K562 (cell line): ENCODE results near the gene ASAH2. TPM values are rescaled to one million over a fixed set of nuclear protein-coding genes. Genes with fewer than 3 reads are reported as not detected.

ENCODE experiments used
- ATAC-seq: fragments of 200-7000 bp; cut with Tn5 transposase; 3 replicates; pipeline ENCODE4 v1.9.1; 2020; ENCODE audit warnings: moderate library complexity
- BruUV-seq: library from RNA; stranded (reverse); fragments of 400-500 nt; replicated peaks from 2 replicates; lab custom pipeline; 2021; lab: Mats Ljungman, UMichigan
- CTCF ChIA-PET: fragments of 300-600 bp; formaldehyde crosslinking; extraction: SDS; loops from one replicate; lab custom pipeline; 2021; ENCODE audit warnings: low intra/inter-chr PET ratio; lab: Yijun Ruan, JAX
- POLR2A ChIA-PET: fragments of 300-600, 350-650 bp; sonication (Branson Sonifier 250); formaldehyde crosslinking; extraction: SDS; loops from one replicate; lab custom pipeline; 2021; ENCODE audit warnings: antibody characterized with exemption, inconsistent platforms; lab: Yijun Ruan, JAX
- DNase-seq, 4 experiments: peaks; one replicate each; pipeline versions ENCODE4 v3.0.0 to v3.0.0-alpha.2; 2011 to 2018; ENCODE audit warnings: low spot score in 3 of 4, mixed read lengths in 3 of 4; ENCODE audit errors: extremely low read depth in 1 of 4
- FAIRE-seq: peaks from 2 replicates; lab custom pipeline; 2011; peaks lifted over from hg19 to GRCh38; lab: Jason Lieb, UNC
- H2AFZ ChIP-seq: 2 replicates; pipeline ENCODE4 v1.6.0; 2011; ENCODE audit warnings: low read depth, low read length, control low read depth, inconsistent platforms
- H3K27ac ChIP-seq: fragments of 200-600 bp; 3 replicates; pipeline ENCODE4 v1.8.0; 2011; ENCODE audit warnings: low read depth, mild to moderate bottlenecking, control low read depth, inconsistent platforms, low read length, moderate library complexity, mixed read lengths; ENCODE audit errors: extremely low read depth
- H3K27me3 ChIP-seq, 2 experiments: fragments of 300-600 bp in 1 of 2; 2 replicates in 1 of 2; 3 replicates in 1 of 2; pipeline versions ENCODE4 v1.6.0 to v1.8.0; 2011; ENCODE audit warnings: inconsistent platforms in 2 of 2, low read length in 2 of 2, mild to moderate bottlenecking in 1 of 2, mixed read lengths in 1 of 2, moderate library complexity in 1 of 2; ENCODE audit not compliant: control insufficient read depth in 2 of 2, insufficient read depth in 2 of 2
- H3K36me3 ChIP-seq: fragments of 300-600 bp; 3 replicates; pipeline ENCODE4 v1.8.0; 2011; ENCODE audit warnings: mild to moderate bottlenecking, low read length, inconsistent platforms; ENCODE audit not compliant: control insufficient read depth, insufficient read depth
- H3K4me1 ChIP-seq, 2 experiments: fragments of 200-600 bp in 1 of 2; replicated peaks in 1 of 2; 2 replicates in 1 of 2; 3 replicates in 1 of 2; pipeline versions ENCODE4 v1.5.1 to v1.8.0; 2011; ENCODE audit warnings: inconsistent platforms in 2 of 2, low read length in 2 of 2, mild to moderate bottlenecking in 1 of 2, mixed read lengths in 1 of 2, moderate library complexity in 1 of 2; ENCODE audit not compliant: control insufficient read depth in 2 of 2, insufficient read depth in 2 of 2
- H3K4me2 ChIP-seq: 2 replicates; pipeline ENCODE4 v1.6.1; 2011; ENCODE audit warnings: low read length, control low read depth, inconsistent platforms, mixed read lengths; ENCODE audit not compliant: insufficient read depth
- H3K4me3 ChIP-seq: fragments of 200-600 bp; sonication (generic), shearing (Covaris generic); 2 replicates; pipeline ENCODE4 v1.5.1; 2016; ENCODE audit warnings: control low read depth, inconsistent platforms
- H3K79me2 ChIP-seq: fragments of 200-600 bp; 3 replicates; pipeline ENCODE4 v1.8.0; 2011; ENCODE audit warnings: low read length, inconsistent platforms; ENCODE audit not compliant: control insufficient read depth, insufficient read depth
- H3K9ac ChIP-seq, 2 experiments: 2 replicates each; pipeline versions ENCODE4 v1.6.0 to v1.6.1; 2011; ENCODE audit warnings: low read depth in 2 of 2, low read length in 2 of 2, control low read depth in 1 of 2, inconsistent platforms in 1 of 2, mild to moderate bottlenecking in 1 of 2, mixed read lengths in 1 of 2; ENCODE audit not compliant: insufficient read depth in 1 of 2
- H3K9me1 ChIP-seq: one replicate; pipeline ENCODE4 v1.6.0; 2011; ENCODE audit warnings: inconsistent platforms, mild to moderate bottlenecking, low read length, moderate library complexity; ENCODE audit not compliant: control insufficient read depth, insufficient read depth
- H3K9me3 ChIP-seq: replicated peaks from 2 replicates; pipeline ENCODE4 v1.5.1; 2011; ENCODE audit warnings: low read depth, low read length, inconsistent platforms; ENCODE audit not compliant: control insufficient read depth, insufficient read depth
- H4K20me1 ChIP-seq: replicated peaks from 2 replicates; pipeline ENCODE4 v1.6.1; 2011; ENCODE audit warnings: low read length, inconsistent platforms, mixed read lengths; ENCODE audit not compliant: control insufficient read depth, insufficient read depth
- BCOR ChIP-seq: fragments of 450-650 bp; IDR thresholded peaks from 2 replicates; pipeline ENCODE4 v1.6.1; 2016
- CEBPB ChIP-seq: fragments of 450-650 bp; IDR thresholded peaks from 2 replicates; pipeline ENCODE4 v1.6.1; 2016; ENCODE audit warnings: missing genetic modification characterization, missing compliant biosample characterization
- CHD1 ChIP-seq: fragments of 200-600 bp; sonication (generic); IDR thresholded peaks from one replicate; pipeline ENCODE4 v1.6.1; 2012; ENCODE audit warnings: mild to moderate bottlenecking, moderate library complexity, low read length, inconsistent platforms
- KLF10 ChIP-seq: fragments of 250-450 bp; sonication (Bioruptor Pico); IDR thresholded peaks from 2 replicates; pipeline ENCODE4 v1.6.1; 2021; ENCODE audit warnings: matching md5 sums
- TAF15 ChIP-seq: fragments of 200-400 bp; formaldehyde crosslinking; IDR thresholded peaks from 2 replicates; pipeline ENCODE4 v1.6.1; 2017; ENCODE audit warnings: mild to moderate bottlenecking, low read depth, low read length, moderate library complexity
- TCF15 ChIP-seq: fragments of 250-450 bp; sonication (Bioruptor Pico); IDR thresholded peaks from 2 replicates; pipeline ENCODE4 v1.8.0; 2022; ENCODE audit warnings: moderate library complexity, mild to moderate bottlenecking, inconsistent platforms
- WGBS: fragments of 100-300 bp; shearing (Covaris generic); methylation state at CpG from one replicate; pipeline ENCODE4 v1.1.6; 2016; ENCODE audit warnings: low coverage, mixed read lengths; ENCODE audit not compliant: insufficient coverage; ENCODE audit errors: missing lambda C conversion rate; 5-methylcytosine and 5-hydroxymethylcytosine counted together
- in situ Hi-C: fragments of 300-500 bp; cut with MboI; formaldehyde crosslinking; loops from 4 replicates; pipeline ENCODE4 v1.15.0; 2018; ENCODE audit warnings: inconsistent platforms, mixed read lengths
- intact Hi-C: fragments of 100-400 bp; cut with micrococcal nuclease; formaldehyde crosslinking; loops from 2 replicates; pipeline ENCODE4 v1.14.2; 2022
- polyA plus RNA-seq, 8 experiments: library from polyadenylated mRNA; depleted of rRNA in 4 of 8; stranded (reverse) in 5 of 8; unstranded in 3 of 8; fragments of >200 nt; fragmentation: Nextera tagmentation in 2 of 8; fragmentation: Illumina TruSeq in 1 of 8; extraction: Ambion mirVana in 2 of 8; extraction: Trizol in 1 of 8; gene quantifications; 2 replicates each; pipeline versions ENCODE4 v1.2.1 to v1.2.3, GENCODE V29; 2011 to 2014; ENCODE audit warnings: inconsistent platforms in 1 of 8, missing spikeins in 1 of 8
- total RNA-seq, 7 experiments: library from RNA; depleted of rRNA in 6 of 7; stranded (reverse); fragments of >200 nt in 6 of 7; fragmentation: Illumina TruSeq in 2 of 7; extraction: Trizol in 2 of 7; gene quantifications; 2 replicates each; pipeline versions ENCODE4 v1.2.1 to v1.2.3, GENCODE V29; 2011 to 2021; ENCODE audit warnings: low replicate concordance in 1 of 7
- TF ChIP-seq, protein P1 (sequence below), 3 experiments: fragments of 200-800 bp in 1 of 3; fragments of 250-450 bp in 1 of 3; fragments of 450-650 bp in 1 of 3; sonication (Bioruptor Pico) in 1 of 3; sonication (Bioruptor generic) in 1 of 3; formaldehyde crosslinking in 1 of 3; IDR thresholded peaks; 2 replicates each; pipeline versions ENCODE4 v1.6.1 to v1.8.0; 2016 to 2022; ENCODE audit warnings: mild to moderate bottlenecking in 2 of 3, missing genetic modification characterization in 2 of 3, missing compliant biosample characterization in 1 of 3, moderate library complexity in 1 of 3
- TF ChIP-seq, protein P2 (sequence below), 3 experiments: fragments of 200-800 bp in 1 of 3; sonication (Bioruptor generic) in 1 of 3; sonication (generic) in 1 of 3; formaldehyde crosslinking in 1 of 3; IDR thresholded peaks; 2 replicates each; pipeline versions ENCODE4 v1.6.1 to v1.8.0; 2016 to 2022; ENCODE audit warnings: mild to moderate bottlenecking in 2 of 3, missing compliant biosample characterization in 2 of 3, missing genetic modification characterization in 2 of 3, missing genetic modification reagents in 1 of 3

Gene ASAH2
- total and polyA plus RNA-seq, 9 of the 15 experiments (the other 6 are each of a cell fraction or from before 2014, with no cell fraction given): 2.5 to 12.0 (median 8.5) TPM

- CTCF ChIA-PET: no interaction called here
Measured at GRCh38 chr10:50286996-50287803, 35.9 kb upstream of the ASAH2 start.

GRCh38 chr10:50286517-50286916 lies 35.2 kb upstream of the ASAH2 start:
- CTCF ChIA-PET: no interaction called here
- no peak overlapping the region for H3K4me2 ChIP-seq
- DNase-seq (no peak), ATAC-seq (no peak), FAIRE-seq (no peak)
- no peaks in the 10 kb centered on the region for H3K9me1 ChIP-seq
- no TSS peak for BruUV-seq
- H3K27ac ChIP-seq: no peak overlapping the region
- no peaks in the 10 kb centered on the region for H3K9me3 ChIP-seq
- no peak overlapping the region for H3K9ac ChIP-seq
- H3K4me1 ChIP-seq: peaks cover 0 to 3% of the 10 kb centered on the region in 2 experiments; a peak in 2 of 5 replicates
- peak overlapping the region; percentile 11 for H2AFZ ChIP-seq
- in situ Hi-C loops (no loop called here), intact Hi-C loops (no loop called here)
- H3K27me3 ChIP-seq: no peaks in the 10 kb centered on the region
- H3K79me2 ChIP-seq: no peaks in the 10 kb centered on the region
- H3K36me3 ChIP-seq: no peaks in the 10 kb centered on the region
- no peaks in the 10 kb centered on the region for H4K20me1 ChIP-seq
- WGBS: 7% methylated on average over 2 of the region's 2 CpGs
- POLR2A ChIA-PET: interaction anchor here (1.7 to 2.0 kb wide), 2 partner anchors 10 to 16 kb away, joined by 5 read pairs; no protein-coding TSS in a partner anchor
- no peak overlapping the region for H3K4me3 ChIP-seq
- TF ChIP-seq, protein P1, sequence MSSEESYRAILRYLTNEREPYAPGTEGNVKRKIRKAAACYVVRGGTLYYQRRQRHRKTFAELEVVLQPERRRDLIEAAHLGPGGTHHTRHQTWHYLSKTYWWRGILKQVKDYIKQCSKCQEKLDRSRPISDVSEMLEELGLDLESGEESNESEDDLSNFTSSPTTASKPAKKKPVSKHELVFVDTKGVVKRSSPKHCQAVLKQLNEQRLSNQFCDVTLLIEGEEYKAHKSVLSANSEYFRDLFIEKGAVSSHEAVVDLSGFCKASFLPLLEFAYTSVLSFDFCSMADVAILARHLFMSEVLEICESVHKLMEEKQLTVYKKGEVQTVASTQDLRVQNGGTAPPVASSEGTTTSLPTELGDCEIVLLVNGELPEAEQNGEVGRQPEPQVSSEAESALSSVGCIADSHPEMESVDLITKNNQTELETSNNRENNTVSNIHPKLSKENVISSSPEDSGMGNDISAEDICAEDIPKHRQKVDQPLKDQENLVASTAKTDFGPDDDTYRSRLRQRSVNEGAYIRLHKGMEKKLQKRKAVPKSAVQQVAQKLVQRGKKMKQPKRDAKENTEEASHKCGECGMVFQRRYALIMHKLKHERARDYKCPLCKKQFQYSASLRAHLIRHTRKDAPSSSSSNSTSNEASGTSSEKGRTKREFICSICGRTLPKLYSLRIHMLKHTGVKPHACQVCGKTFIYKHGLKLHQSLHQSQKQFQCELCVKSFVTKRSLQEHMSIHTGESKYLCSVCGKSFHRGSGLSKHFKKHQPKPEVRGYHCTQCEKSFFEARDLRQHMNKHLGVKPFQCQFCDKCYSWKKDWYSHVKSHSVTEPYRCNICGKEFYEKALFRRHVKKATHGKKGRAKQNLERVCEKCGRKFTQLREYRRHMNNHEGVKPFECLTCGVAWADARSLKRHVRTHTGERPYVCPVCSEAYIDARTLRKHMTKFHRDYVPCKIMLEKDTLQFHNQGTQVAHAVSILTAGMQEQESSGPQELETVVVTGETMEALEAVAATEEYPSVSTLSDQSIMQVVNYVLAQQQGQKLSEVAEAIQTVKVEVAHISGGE (CRISPR knock-in tag; IDR thresholded peaks at IDR 0.05): no peak
- no peak for TF ChIP-seq CEBPB
- no peak for TF ChIP-seq BCOR
- no peak for TF ChIP-seq CHD1
- no peak for TF ChIP-seq TCF15 (CRISPR knock-in tag)
- no peak for TF ChIP-seq KLF10 (CRISPR knock-in tag)
- TF ChIP-seq, protein P2, sequence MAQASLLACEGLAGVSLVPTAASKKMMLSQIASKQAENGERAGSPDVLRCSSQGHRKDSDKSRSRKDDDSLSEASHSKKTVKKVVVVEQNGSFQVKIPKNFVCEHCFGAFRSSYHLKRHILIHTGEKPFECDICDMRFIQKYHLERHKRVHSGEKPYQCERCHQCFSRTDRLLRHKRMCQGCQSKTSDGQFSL (CRISPR knock-in tag; IDR thresholded peaks at IDR 0.05): no peak
- TF ChIP-seq, protein P2 (tag; IDR thresholded peaks at IDR 0.05): no peak

More at GRCh38 chr10:50286996-50287803, 35.9 kb upstream of the ASAH2 start:
- H3K27me3 ChIP-seq: no peaks in the 10 kb centered on the region
- no peak overlapping the region for H3K9ac ChIP-seq
- H4K20me1 ChIP-seq: no peaks in the 10 kb centered on the region
- no peak for TF ChIP-seq TAF15
- TF ChIP-seq, all 486 proteins: peak for 0
- intact Hi-C loops (no loop called here), in situ Hi-C loops (no loop called here)
- Histone ChIP-seq H3K4me3 (no peak overlapping the region), H3K4me1 (no peaks in the 10 kb centered on the region), H3K9me1 (no peaks in the 10 kb centered on the region), H3K79me2 (no peaks in the 10 kb centered on the region), H3K27ac (no peak overlapping the region), H3K36me3 (no peaks in the 10 kb centered on the region), H2AFZ (peak overlapping the region; percentile 11), H3K4me2 (no peak overlapping the region), H3K9me3 (no peaks in the 10 kb centered on the region)
- no peak for DNase-seq
- no peak for FAIRE-seq
- POLR2A ChIA-PET: interaction anchor here (1.7 to 2.0 kb wide), 2 partner anchors 10 to 15 kb away, joined by 5 read pairs; no protein-coding TSS in a partner anchor
- WGBS: 71% methylated on average over 9 of the region's 9 CpGs
- peak; percentile 19 for ATAC-seq
- no TSS peak for BruUV-seq
